GM12878 (cell line): ENCODE measurements around the gene CYP1A1.

Experiments used
- NBN ChIP-seq: fragments of 450-650 bp; IDR thresholded peaks from 2 replicates; pipeline ENCODE4 v1.6.1; 2016
- NFYB ChIP-seq: IDR thresholded peaks from 2 replicates; pipeline ENCODE4 v1.6.1; 2011; ENCODE audit warnings: low read depth, mild to moderate bottlenecking, low read length, improper control_type of control experiment, moderate library complexity; ENCODE audit not compliant: insufficient read depth
- POLR2A ChIP-seq: IDR thresholded peaks from 2 replicates; pipeline ENCODE4 v1.6.1; 2011; ENCODE audit warnings: low read depth, mild to moderate bottlenecking, low read length
- RELA ChIP-seq: fragments of 450-650 bp; IDR thresholded peaks from 2 replicates; pipeline ENCODE4 v1.8.0; 2014; ENCODE audit warnings: borderline replicate concordance; ENCODE audit not compliant: partially characterized antibody
- SMAD5 ChIP-seq: IDR thresholded peaks from 2 replicates; pipeline ENCODE4 v1.6.1; 2016; ENCODE audit warnings: antibody characterized with exemption, low read depth
- SP1 ChIP-seq: IDR thresholded peaks from one replicate; pipeline ENCODE4 v1.6.1; 2011; ENCODE audit warnings: low read depth, low read length
- SRF ChIP-seq, 2 experiments: IDR thresholded peaks; 2 replicates each; pipeline ENCODE4 v1.6.1; 2011; ENCODE audit warnings: low read depth in 2 of 2, low read length in 2 of 2, mild to moderate bottlenecking in 1 of 2, moderate library complexity in 1 of 2
- TCF12 ChIP-seq: IDR thresholded peaks from 2 replicates; pipeline ENCODE4 v1.6.1; 2011; ENCODE audit warnings: low read depth, mild to moderate bottlenecking, low read length
- TF ChIP-seq, protein P1 (sequence below), 3 experiments: IDR thresholded peaks in 2 of 3; conservative IDR thresholded peaks in 1 of 3; 2 replicates each; pipeline ENCODE4 v1.5.1; 2011; ENCODE audit warnings: low read depth in 3 of 3, low read length in 3 of 3, mild to moderate bottlenecking in 3 of 3, control low read depth in 2 of 3, moderate library complexity in 2 of 3, inconsistent platforms in 1 of 3, mixed read lengths in 1 of 3; ENCODE audit not compliant: control insufficient read depth in 2 of 3, insufficient read depth in 1 of 3; ENCODE audit errors: extremely low read depth in 1 of 3

DNA sequence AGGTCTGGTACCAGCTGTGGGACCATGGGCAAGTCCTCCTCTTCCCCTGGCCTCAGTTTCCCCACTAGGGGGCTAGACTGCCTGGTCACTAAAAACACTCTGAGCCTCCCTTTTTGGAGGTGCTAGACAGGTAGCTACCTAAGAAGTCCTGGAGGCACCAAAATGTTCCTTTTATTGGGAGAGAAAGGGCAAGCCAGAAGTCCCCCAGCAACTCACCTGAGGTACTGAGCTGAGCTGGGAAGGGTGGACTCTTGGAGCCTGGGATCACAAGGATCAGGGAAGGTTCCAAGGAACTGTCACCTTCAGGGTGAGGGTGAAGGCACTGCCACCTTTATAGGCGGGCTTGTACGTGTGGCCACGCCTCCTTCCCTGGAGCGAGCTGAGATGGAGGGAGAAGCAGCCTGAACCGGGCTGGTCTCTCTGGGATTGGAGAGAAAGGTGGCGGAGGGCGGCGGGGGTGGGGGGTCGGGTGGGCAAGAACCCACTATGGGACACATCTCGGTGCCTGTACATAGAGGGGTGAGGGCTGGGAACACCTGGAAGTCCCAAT lies at the start of gene CYP1A1:
- TF ChIP-seq, protein P1, sequence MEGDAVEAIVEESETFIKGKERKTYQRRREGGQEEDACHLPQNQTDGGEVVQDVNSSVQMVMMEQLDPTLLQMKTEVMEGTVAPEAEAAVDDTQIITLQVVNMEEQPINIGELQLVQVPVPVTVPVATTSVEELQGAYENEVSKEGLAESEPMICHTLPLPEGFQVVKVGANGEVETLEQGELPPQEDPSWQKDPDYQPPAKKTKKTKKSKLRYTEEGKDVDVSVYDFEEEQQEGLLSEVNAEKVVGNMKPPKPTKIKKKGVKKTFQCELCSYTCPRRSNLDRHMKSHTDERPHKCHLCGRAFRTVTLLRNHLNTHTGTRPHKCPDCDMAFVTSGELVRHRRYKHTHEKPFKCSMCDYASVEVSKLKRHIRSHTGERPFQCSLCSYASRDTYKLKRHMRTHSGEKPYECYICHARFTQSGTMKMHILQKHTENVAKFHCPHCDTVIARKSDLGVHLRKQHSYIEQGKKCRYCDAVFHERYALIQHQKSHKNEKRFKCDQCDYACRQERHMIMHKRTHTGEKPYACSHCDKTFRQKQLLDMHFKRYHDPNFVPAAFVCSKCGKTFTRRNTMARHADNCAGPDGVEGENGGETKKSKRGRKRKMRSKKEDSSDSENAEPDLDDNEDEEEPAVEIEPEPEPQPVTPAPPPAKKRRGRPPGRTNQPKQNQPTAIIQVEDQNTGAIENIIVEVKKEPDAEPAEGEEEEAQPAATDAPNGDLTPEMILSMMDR (IDR thresholded peaks at IDR 0.05 in 2 of 3, conservative IDR thresholded peaks at IDR 0.05 in 1 of 3; ENCODE audit: control insufficient read depth in 2 of 3, extremely low read depth in 1 of 3, insufficient read depth in 1 of 3, low read depth in 3 of 3, low read length in 3 of 3), result no peak
- TF ChIP-seq POLR2A (no peak), SP1 (no peak), TCF12 (no peak), SMAD5 (no peak), SRF (IDR thresholded peaks at IDR 0.05; ENCODE audit: low read depth in 2 of 2, low read length in 2 of 2) (no peak), NFYB (no peak), RELA (no peak), NBN (no peak)
